ENCODE data around the gene SQSTM1. TPM values are rescaled to one million over a fixed set of nuclear protein-coding genes. Genes with fewer than 3 reads are reported as not detected.

Gene SQSTM1
- total RNA-seq, 1 experiment from 2014 or later, result 132 TPM

- no peak for DNase-seq (ENCODE audit: low read depth)
Observed at GRCh38 chr5:179872828-179873575, 52.3 kb downstream of the SQSTM1 start.

- no peak for DNase-seq (ENCODE audit: low read depth)
Observed at GRCh38 chr5:179873588-179874110, 52.9 kb downstream of the SQSTM1 start.

- no peak for DNase-seq (ENCODE audit: low read depth)
Observed at GRCh38 chr5:179874136-179874535, 53.4 kb downstream of the SQSTM1 start.

DNA sequence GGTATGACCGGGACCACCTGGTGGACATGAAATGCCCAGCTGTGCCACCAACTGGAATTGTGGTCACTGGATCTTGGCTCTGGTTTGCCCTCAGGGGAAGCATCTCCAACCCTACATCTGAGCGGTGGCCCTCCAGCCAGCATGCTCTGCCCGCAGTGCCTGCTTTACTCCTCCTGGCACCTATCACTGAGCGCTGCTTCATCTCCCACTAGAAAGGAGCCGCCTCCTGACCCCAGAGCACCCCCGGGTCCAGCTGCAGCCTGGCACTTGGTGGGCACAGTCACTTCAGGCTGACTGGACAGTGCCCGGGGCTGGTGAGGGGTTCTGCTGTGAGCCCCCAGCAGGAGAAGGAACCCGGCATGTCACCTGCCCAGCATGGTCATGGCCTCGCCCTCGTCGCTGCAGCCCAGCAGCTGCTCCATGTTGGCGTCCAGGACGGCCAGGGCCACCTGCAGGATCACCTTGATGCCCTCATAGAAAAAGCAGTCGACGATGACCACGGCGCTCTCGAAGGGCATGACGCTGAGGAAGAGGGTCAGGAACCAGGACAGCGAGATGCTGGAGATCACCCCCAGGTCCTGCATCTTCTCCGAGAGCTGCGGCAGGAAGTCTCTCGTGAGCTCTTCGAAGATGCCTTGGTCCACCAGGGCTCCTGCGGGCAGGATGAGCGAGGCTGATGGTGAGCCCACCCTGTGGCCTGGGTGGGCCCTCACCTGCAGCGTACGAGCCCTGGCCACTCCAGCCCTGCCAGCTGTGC, 54.0 kb downstream of the SQSTM1 start:
- no peak for DNase-seq (ENCODE audit: low read depth)

- no peak for DNase-seq (ENCODE audit: low read depth)
Observed at GRCh38 chr5:179875741-179876609, 55.3 kb downstream of the SQSTM1 start.

DNA sequence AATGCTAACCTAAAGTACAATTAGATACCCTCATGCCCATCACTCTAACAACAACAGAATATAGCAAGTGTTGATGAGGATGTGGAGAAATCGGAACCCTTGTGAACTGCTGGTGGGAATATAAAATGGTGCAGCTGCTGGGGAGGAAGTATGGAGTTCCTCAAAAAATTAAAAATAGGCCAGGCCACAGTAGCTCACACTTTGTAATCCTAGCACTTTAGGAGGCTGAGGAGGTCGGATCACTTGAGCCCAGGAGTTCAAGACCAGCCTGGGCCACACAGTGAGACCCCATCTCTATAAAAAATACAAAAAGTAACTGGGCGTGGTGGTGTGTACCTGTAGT, 55.9 kb downstream of the SQSTM1 start:
- no peak for DNase-seq (ENCODE audit: low read depth)

DNA sequence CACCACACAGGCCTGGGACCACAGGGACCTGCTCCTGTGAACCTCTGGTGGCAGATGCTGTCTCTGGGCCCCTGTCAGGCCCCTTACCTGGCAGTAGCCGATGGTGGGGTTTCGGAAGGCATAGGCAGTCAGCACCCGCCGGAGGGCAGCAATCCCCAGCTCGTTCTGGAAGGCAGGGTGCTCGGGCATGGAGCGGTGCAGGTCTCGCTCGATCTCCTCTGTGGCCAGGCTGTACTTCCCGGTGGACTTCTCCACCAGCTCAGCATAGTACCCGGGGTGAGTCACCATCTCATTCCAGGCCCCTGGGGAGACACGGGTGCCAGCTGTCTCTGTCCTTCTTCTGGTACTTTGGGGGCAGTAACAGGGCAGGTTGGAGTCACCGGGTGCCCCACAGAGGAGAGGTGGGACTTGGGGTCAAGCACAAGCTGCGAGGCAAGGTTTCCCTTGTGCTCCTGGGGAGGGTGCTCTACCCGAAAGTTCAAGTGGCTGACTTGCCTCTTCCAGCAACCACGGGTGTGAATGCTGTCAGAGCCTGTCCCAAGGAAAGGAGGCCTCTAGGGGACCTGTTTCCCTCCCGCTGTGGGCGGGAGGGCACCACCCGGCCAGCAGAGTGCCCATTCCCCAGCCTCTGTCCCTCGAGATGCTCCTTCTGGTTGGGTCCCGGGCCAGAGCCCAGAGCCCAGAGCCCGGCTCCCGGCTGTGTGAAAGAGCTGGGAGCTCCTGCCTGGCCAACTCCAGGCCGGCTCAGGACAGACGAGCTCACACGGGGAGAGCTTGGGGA, 57.7 kb downstream of the SQSTM1 start:
- DNase-seq (ENCODE audit: low read depth), result no peak

- DNase-seq (ENCODE audit: low read depth), result no peak
Observed at GRCh38 chr5:179879003-179879689, 58.4 kb downstream of the SQSTM1 start.

DNA sequence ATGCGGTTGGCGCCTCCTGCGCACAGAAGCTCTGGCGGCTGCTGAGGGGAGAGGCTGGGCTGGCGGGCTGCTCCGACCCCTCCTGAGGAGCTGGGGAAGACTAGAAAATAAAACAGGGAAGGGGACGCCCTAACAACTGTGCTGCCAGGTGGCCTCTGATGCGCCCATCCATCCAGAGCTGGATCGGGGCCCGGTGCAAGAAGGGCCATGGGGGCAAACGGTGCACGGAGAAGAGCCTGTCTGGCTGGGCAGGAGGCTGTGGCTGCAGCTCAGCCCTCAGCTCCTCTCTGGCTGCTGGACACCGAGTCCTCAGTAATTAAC, 58.9 kb downstream of the SQSTM1 start:
- DNase-seq (ENCODE audit: low read depth), result no peak

GRCh38 chr5:179880066-179880650, 59.5 kb downstream of the SQSTM1 start:
- no peak for DNase-seq (ENCODE audit: low read depth)

DNA sequence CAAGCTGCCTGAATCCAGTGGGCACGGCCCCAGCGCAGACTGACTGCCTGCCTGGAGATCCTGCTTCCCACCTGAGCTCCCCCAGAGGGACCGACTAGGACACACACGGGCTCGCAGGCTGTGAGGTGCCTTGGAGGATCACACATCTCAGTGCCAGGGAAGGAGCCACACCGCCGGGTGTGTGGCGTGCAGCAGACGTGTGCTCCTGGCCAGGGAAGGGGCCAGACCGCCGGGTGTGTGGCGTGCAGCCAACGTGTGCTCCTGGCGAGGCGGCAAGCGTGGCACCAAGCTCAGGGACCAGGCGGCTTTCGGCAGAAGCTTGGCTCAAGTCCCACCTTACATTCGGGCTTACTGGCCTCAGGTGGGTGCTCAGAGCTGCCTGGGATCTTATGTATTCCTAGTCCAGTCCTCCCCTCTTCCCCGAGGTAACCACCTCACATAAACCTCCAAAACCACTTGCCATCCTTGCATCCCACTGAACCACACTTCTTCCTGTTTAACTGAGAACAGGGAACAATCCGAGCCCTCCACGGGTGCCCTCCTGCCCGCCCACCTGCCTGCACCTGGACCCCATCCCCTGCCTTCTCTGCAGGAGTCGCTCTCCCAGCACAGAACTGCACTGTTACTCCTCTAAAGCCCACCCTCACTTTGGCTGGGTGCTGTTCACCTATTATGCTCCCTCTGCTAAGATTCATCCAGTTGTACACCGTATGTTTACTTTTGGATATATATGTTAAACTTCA, 60.3 kb downstream of the SQSTM1 start:
- no peak for DNase-seq (ENCODE audit: low read depth)

DNA sequence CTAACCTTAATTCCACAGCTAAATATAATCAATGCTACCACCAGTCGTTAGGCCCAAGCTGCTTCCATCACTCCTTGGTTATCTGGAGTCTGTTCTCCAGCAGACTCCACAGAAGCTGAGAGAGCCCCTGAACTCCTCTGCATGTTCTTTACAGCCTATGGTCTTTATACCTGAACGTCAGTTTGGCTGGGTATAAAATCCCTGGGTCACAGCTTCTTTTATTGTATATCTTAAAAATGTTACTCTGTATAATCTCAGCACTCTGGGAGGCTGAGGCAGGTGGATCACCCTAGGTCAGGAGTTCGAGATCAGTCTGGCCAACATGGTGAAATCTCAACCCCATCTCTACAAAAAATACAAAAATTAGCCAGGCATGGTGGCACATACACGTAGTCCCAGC, 61.6 kb downstream of the SQSTM1 start:
- DNase-seq (ENCODE audit: low read depth), result no peak

DNA sequence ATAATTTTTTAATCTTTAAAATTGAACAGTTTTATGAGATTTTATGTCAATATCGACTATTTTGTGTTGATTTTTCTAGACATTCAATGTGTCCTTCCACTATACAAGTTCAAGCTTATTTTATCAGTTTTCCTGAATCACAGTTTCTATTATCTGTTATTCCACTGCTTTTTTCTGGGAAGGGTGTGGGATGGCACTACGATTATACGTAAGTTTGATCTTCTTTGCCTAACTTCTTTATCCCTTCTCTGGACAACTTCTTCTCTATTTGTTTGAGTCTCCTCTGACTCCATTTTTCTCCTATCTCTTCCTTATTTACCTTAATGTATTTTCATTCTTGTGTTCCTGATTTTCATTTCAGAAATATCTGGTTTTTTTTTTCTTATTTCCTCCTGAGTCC, 62.5 kb downstream of the SQSTM1 start:
- DNase-seq (ENCODE audit: low read depth), result no peak

DNA sequence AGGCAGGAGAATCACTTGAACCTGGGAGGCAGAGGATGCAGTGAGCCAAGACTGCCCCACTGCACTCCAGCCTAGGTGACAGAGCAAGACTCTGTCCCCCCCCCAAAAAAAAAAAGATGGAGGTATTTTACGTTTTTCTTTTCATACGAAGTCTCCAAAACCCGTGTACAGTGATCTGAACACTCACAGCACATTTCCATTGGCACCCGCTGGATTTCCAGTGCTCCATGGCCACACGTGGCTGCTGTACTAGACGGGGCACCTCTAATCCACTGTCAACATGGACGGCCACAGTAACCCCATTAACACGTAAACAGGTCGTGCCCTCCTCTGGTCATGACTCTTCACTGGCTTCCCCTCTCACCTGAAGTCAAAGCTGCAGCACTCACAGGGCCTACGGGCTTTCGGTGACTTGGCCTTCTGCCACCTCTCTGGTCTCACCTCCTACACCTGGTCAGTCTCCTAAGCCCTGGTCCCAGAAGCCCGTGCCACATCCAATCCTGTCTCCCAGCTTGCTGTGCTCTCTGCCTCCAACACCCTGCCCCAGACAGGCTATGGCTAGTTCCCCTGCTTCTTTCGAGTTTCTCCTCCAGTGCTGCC, 64.9 kb downstream of the SQSTM1 start:
- no peak for DNase-seq (ENCODE audit: low read depth)

DNA sequence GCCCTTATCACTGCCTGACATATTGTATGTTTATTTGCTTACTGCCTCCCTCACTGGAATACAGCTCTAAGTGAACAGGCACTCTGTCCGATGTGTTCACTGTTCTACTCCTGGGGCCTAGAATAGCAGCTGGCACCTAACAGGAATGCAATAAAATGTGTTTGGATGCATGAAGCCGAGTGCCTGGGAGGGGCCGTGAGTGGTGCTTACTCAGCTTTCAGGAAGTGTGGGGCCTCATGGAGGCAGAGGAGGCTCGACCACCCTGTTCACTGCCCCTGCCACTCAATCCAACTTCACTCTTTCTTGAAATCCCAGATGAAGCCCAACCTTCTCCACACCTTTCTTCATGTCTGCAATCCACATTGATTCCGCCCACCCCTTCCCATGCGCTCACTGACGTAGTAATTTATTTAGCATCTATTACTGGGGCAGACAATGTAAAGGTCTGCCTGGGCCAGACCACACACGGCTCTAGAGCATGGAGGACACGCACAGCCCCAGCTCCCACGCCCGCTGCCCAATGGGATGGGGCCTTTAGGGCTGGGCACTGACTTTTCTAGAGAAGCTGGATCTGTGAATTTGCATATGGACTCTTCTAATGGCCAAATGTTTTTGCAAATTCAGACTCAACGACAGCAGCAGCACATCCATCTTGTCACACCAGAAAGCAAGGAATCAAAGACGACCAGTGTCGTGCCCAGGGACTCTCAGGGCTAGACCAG, 65.6 kb downstream of the SQSTM1 start:
- DNase-seq (ENCODE audit: low read depth), result no peak

DNA sequence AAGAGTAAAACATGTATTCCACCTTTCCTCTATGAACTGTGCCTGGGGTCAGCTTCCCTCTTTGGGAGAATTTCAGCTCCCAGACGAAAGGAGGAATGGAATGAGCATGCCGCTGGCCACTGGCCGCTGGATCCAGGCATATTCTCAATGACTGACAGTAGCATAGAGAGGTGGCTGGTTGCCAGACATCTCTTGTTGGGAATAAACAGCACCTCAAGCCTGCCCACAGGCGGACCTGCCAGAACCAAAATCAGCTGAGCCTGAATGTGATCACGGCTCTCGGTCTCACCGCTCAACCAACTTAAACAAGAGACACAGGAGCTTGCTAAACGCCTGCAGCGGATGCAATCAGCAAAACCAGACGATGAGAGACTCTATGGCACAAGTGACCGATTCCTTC, 66.4 kb downstream of the SQSTM1 start:
- no peak for DNase-seq (ENCODE audit: low read depth)
